Thymus (tissue), 11 donors: Measurements from ENCODE around the gene ATP10A. TPM values are rescaled to one million over a fixed set of nuclear protein-coding genes. Genes with fewer than 3 reads are reported as not detected.

Experiments used
- DNase-seq, 9 donors: peaks; one replicate each; pipeline ENCODE4 v3.0.0-alpha.2; 2013; ENCODE audit warnings: low spot score in 9 of 9, low read depth in 6 of 9, missing footprints in 1 of 9
- H3K27ac ChIP-seq, 2 donors: one replicate each; pipeline ENCODE4 v1.5.1; 2013; ENCODE audit warnings: control low read depth in 1 of 2, low read depth in 1 of 2, low read length in 1 of 2, mild to moderate bottlenecking in 1 of 2, moderate library complexity in 1 of 2
- H3K27me3 ChIP-seq, 2 donors: one replicate each; pipeline ENCODE4 v1.5.1; 2013; ENCODE audit warnings: low read length in 1 of 2; ENCODE audit not compliant: control insufficient read depth in 2 of 2, insufficient read depth in 1 of 2
- H3K36me3 ChIP-seq, 2 donors: one replicate each; pipeline ENCODE4 v1.5.1; 2013; ENCODE audit warnings: low read length in 1 of 2, mild to moderate bottlenecking in 1 of 2, moderate library complexity in 1 of 2; ENCODE audit not compliant: control insufficient read depth in 2 of 2, insufficient read depth in 2 of 2
- H3K4me1 ChIP-seq, 2 donors: one replicate each; pipeline ENCODE4 v1.5.1; 2013; ENCODE audit warnings: low read length in 2 of 2; ENCODE audit not compliant: control insufficient read depth in 2 of 2, insufficient read depth in 2 of 2
- H3K4me3 ChIP-seq, 2 donors: one replicate each; pipeline ENCODE4 v1.5.1; 2013; ENCODE audit warnings: low read length in 2 of 2, control low read depth in 1 of 2, mild to moderate bottlenecking in 1 of 2
- H3K9me3 ChIP-seq, 2 donors: one replicate each; pipeline ENCODE4 v1.5.1; 2013; ENCODE audit warnings: low read length in 1 of 2, mild to moderate bottlenecking in 1 of 2; ENCODE audit not compliant: control insufficient read depth in 2 of 2, insufficient read depth in 1 of 2
- WGBS: extraction: QIAGEN DNeasy Blood & Tissue Kit; methylation state at CpG from one replicate; pipeline ENCODE4 v1.1.7; 2013; 5-methylcytosine and 5-hydroxymethylcytosine counted together
- polyA plus RNA-seq: library from polyadenylated mRNA; stranded (reverse); fragments of 200-250 nt; gene quantifications from one replicate; pipeline ENCODE4 v1.2.3, GENCODE V29; 2013
- total RNA-seq: library from RNA; stranded (reverse); fragments of 120-200 nt; gene quantifications from one replicate; pipeline ENCODE4 v1.2.4, GENCODE V29; 2013
- donor health status: healthy.

ATP10A gene
- total and polyA plus RNA-seq, 2 donors = 2.4 to 2.6 TPM

- DNase-seq = no peak
- WGBS = 95% methylated on average over 6 of the region's 6 CpGs
- no peaks in the 10 kb centered on the region for H3K9me3 ChIP-seq
- H3K27me3 ChIP-seq = no peaks in the 10 kb centered on the region
- no peak overlapping the region for H3K4me3 ChIP-seq
- H3K27ac ChIP-seq = no peak overlapping the region
- no peaks in the 10 kb centered on the region for H3K36me3 ChIP-seq
- no peaks in the 10 kb centered on the region for H3K4me1 ChIP-seq
Measured at GRCh38 chr15:25732191-25732590, 130.9 kb downstream of the ATP10A start.

DNA sequence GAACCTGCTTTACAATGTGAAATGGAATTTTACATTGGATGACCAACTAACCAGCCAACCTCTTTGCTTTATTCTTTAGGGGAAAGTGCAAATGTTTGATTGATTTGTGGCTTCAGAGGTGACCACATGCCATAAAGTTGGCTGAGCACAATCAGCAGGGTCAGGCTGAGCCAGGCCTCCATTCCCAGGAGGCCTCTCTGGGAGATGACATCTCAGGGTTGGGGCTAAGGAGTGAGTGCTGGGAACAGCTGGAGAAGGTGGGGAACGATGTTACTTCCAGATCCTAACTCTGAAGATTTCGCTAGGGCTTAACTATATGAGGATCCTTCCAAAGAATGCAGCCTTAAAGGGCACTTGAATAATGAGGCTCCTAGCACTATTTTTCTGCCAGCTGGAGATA, 131.7 kb downstream of the ATP10A start:
- H3K27ac ChIP-seq = no peak overlapping the region
- no peak overlapping the region for H3K4me3 ChIP-seq
- H3K4me1 ChIP-seq = no peaks in the 10 kb centered on the region
- no peaks in the 10 kb centered on the region for H3K27me3 ChIP-seq
- H3K9me3 ChIP-seq = no peaks in the 10 kb centered on the region
- no peaks in the 10 kb centered on the region for H3K36me3 ChIP-seq
- no peak for DNase-seq
- 96% methylated on average over 2 of the region's 2 CpGs for WGBS

- no peak overlapping the region for H3K27ac ChIP-seq
- no peak for DNase-seq
- 97% methylated on average over 6 of the region's 6 CpGs for WGBS
- no peak overlapping the region for H3K4me3 ChIP-seq
- no peaks in the 10 kb centered on the region for H3K4me1 ChIP-seq
- H3K27me3 ChIP-seq = no peaks in the 10 kb centered on the region
- H3K9me3 ChIP-seq = no peaks in the 10 kb centered on the region
- no peaks in the 10 kb centered on the region for H3K36me3 ChIP-seq
Measured at GRCh38 chr15:25730918-25731317, 132.2 kb downstream of the ATP10A start.

GRCh38 chr15:25728816-25729215, 134.3 kb downstream of the ATP10A start:
- 90% methylated on average over 15 of the region's 15 CpGs for WGBS
- no peaks in the 10 kb centered on the region for H3K36me3 ChIP-seq
- DNase-seq = no peak
- no peak overlapping the region for H3K27ac ChIP-seq
- no peaks in the 10 kb centered on the region for H3K27me3 ChIP-seq
- no peaks in the 10 kb centered on the region for H3K4me1 ChIP-seq
- no peaks in the 10 kb centered on the region for H3K9me3 ChIP-seq
- no peak overlapping the region for H3K4me3 ChIP-seq

GRCh38 chr15:25727867-25728600, 135.1 kb downstream of the ATP10A start:
- Histone ChIP-seq H3K9me3 (no peaks in the 10 kb centered on the region), H3K36me3 (no peaks in the 10 kb centered on the region), H3K27me3 (no peaks in the 10 kb centered on the region), H3K4me3 (no peak overlapping the region), H3K27ac (no peak overlapping the region), H3K4me1 (no peaks in the 10 kb centered on the region)
- 90% methylated on average over 18 of the region's 18 CpGs for WGBS
- no peak for DNase-seq

DNA sequence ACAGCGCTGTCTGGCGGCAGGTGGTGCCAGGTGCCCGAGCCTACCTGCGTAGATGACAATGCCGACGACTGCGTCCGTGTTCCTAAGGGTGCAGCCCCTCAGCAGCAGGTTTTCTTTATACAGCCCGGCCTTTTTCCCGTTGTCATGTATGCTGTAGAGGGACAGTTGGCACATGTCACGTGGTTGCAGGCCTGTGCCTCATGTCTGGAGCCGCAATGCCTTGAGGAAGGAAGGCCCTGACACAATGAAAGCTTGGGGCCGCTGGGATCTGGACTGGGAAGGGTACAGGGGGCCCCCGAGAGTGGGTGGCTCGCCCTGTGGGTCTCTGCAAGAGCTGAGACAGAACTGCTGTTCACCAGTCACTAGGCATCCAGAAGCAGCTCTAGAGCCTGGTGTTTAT, 136.0 kb downstream of the ATP10A start:
- Histone ChIP-seq H3K4me3 (no peak overlapping the region), H3K36me3 (no peaks in the 10 kb centered on the region), H3K4me1 (no peaks in the 10 kb centered on the region), H3K27ac (no peak overlapping the region), H3K9me3 (no peaks in the 10 kb centered on the region), H3K27me3 (no peaks in the 10 kb centered on the region)
- DNase-seq = no peak
- 97% methylated on average over 15 of the region's 15 CpGs for WGBS

DNA sequence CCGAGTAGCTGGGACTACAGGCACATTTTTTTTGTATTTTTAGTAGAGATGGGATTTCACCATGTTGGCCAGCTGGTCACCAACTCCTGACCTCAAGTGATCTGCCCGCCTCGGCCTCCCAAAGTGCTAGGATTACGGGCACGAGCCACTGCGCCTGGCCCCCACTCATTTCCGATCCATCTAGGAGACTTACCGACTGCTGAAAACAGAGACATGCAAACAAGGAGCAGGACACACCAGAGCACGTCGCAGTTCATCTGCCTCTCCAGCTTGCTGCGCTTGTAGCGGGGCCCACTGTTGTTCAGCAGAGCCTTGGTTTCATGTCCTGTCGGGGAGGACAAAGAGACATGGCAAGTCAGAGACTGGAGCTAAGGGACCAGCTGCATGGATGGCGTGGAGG, 137.4 kb downstream of the ATP10A start:
- Histone ChIP-seq H3K4me1 (no peaks in the 10 kb centered on the region), H3K27me3 (no peaks in the 10 kb centered on the region), H3K36me3 (no peaks in the 10 kb centered on the region), H3K27ac (no peak overlapping the region), H3K4me3 (no peak overlapping the region), H3K9me3 (no peaks in the 10 kb centered on the region)
- no peak for DNase-seq
- WGBS = 97% methylated on average over 14 of the region's 14 CpGs

GRCh38 chr15:25724899-25725298, 138.2 kb downstream of the ATP10A start:
- Histone ChIP-seq H3K9me3 (no peaks in the 10 kb centered on the region), H3K4me3 (no peak overlapping the region), H3K27me3 (no peaks in the 10 kb centered on the region), H3K36me3 (no peaks in the 10 kb centered on the region), H3K27ac (no peak overlapping the region), H3K4me1 (no peaks in the 10 kb centered on the region)
- DNase-seq = no peak
- WGBS = 97% methylated on average over 7 of the region's 7 CpGs

- H3K36me3 ChIP-seq = no peaks in the 10 kb centered on the region
- WGBS = 97% methylated on average over 8 of the region's 8 CpGs
- no peaks in the 10 kb centered on the region for H3K27me3 ChIP-seq
- H3K27ac ChIP-seq = no peak overlapping the region
- DNase-seq = no peak
- no peaks in the 10 kb centered on the region for H3K9me3 ChIP-seq
- no peaks in the 10 kb centered on the region for H3K4me1 ChIP-seq
- no peak overlapping the region for H3K4me3 ChIP-seq
Measured at GRCh38 chr15:25721605-25721955, 141.5 kb downstream of the ATP10A start.
